ENCODE measurements around the gene LGALS4. TPM values are rescaled to one million over a fixed set of nuclear protein-coding genes. Genes with fewer than 3 reads are reported as not detected.
A peak's percentile ranks its signal among the peaks of the same experiment; 100 is the strongest.
"Not testable (repeated sequence)": the region's sequence is repeated elsewhere in the genome, so short reads cannot be mapped to it uniquely, and the experiment has no call there.

The LGALS4 gene
- total and polyA plus RNA-seq, 10 donors = 1.1 to 9.6 (median 3.1) TPM

GRCh38 chr19:38826856-38827551 lies 14.3 kb upstream of the LGALS4 start:
- peaks cover 0 to 88% (median 36%) of the 10 kb centered on the region in 6 donors for H3K36me3 ChIP-seq
- peaks cover 19 to 69% (median 52%) of the 10 kb centered on the region in 6 donors for H3K4me1 ChIP-seq
- WGBS, 5 donors = 59 to 89% (median 72%) methylated on average over 6 of the region's 6 CpGs
- TF ChIP-seq POLR2A (IDR thresholded peaks at IDR 0.05) = no peak
- TF ChIP-seq POLR2AphosphoS5 (IDR thresholded peaks at IDR 0.05) = no peak
- no peak for TF ChIP-seq CTCF (IDR thresholded peaks at IDR 0.05 in 8 of 11, conservative IDR thresholded peaks at IDR 0.05 in 3 of 11)
- intact Hi-C loops (cut with DNase I; ENCODE audit: low total_unique reads) = loop anchor here (10.0 kb wide), 1 partner anchor 52 kb away; the partner anchor contains the start of gene LGALS7
- peaks cover 0 to 5% (median 0%) of the 10 kb centered on the region in 8 donors for H3K9me3 ChIP-seq
- peak overlapping the region in 6 of 8 donors; percentile 29 to 68 (median 54) for H3K27ac ChIP-seq
- no peaks in the 10 kb centered on the region for H3K27me3 ChIP-seq (replicated peaks in 1 of 7)
- peak overlapping the region in 1 of 8 donors; percentile 16 for H3K4me3 ChIP-seq
- DNase-seq = no peak

DNA sequence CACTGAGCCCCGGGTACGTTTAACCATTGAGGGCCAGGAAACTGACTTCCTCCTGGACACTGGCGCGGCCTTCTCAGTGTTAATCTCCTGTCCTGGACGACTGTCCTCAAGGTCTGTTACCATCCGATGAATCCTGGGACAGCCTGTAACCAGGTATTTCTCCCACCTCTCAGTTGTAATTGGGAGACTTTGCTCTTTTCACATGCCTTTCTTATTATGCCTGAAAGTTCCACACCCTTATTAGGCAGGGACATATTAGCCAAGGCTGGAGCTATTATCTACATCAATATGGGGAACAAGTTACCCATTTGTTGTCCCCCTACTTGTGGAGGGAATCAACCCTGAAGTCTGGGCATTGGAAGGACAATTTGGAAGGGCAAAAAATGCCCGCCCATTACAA lies 13.2 kb upstream of the LGALS4 start:
- intact Hi-C loops (cut with DNase I; ENCODE audit: low total_unique reads) = loop anchor here (10.0 kb wide), 1 partner anchor 51 kb away; the partner anchor contains the start of gene LGALS7
- H3K27ac ChIP-seq = peak overlapping the region in 4 of 8 donors; percentile 8 to 68 (median 32)
- H3K36me3 ChIP-seq = peaks cover 0 to 99% (median 40%) of the 10 kb centered on the region in 6 donors
- not testable (repeated sequence) for H3K27me3 ChIP-seq (replicated peaks in 1 of 7); H3K9me3 ChIP-seq; DNase-seq
- peaks cover 17 to 72% (median 48%) of the 10 kb centered on the region in 6 donors for H3K4me1 ChIP-seq
- WGBS, 5 donors = 75 to 80% (median 76%) methylated on average over 7 of the region's 7 CpGs
- H3K4me3 ChIP-seq = peak overlapping the region in 1 of 8 donors; percentile 13

DNA sequence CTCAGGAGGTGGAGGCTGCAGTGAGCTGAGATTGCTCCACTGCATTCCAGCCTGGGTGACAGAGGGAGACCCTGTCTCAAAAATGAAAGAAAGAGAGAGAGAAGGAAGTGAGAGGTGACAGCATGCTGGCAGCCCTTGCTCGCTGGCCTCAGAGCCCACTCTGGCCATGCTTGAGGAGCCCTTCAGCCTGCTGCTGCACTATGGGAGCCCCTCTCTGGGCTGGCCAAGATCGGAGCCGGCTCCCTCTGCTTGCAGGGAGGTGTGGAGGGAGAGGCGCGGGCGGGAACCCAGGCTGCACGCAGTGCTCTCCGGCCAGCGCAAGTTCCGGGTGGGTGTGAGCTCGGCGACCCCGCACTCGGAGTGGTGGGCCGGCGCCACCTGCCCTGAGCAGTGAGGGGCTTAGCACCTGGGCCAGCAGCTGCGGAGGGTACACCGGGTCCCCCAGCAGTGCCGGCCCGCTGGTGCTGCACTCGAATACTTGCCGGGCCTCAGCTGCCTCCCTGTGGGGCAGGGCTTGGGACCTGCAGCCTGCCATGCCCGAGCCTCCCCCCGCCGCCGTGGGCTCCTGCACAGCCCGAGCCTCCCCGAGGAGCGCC lies 8.6 kb upstream of the LGALS4 start:
- not testable (repeated sequence) for H3K9me3 ChIP-seq; H3K27me3 ChIP-seq (replicated peaks in 1 of 7); H3K27ac ChIP-seq; H3K4me3 ChIP-seq
- Histone ChIP-seq H3K4me1 (peaks cover 0 to 46% (median 15%) of the 10 kb centered on the region in 6 donors), H3K36me3 (peaks cover 8 to 98% (median 41%) of the 10 kb centered on the region in 6 donors)
- peak; percentile 68 for DNase-seq
- intact Hi-C loops (cut with DNase I; ENCODE audit: low total_unique reads) = loop anchor here (10.0 kb wide), 1 partner anchor 47 kb away; the partner anchor contains the start of gene LGALS7
- TF ChIP-seq POLR2AphosphoS5 (IDR thresholded peaks at IDR 0.05) = peak in 1 of 3 donors; percentile 59
- 84 to 99% (median 94%) methylated on average over 3 to 29 of the region's 29 CpGs for WGBS, 5 donors

- H3K4me1 ChIP-seq = peaks cover 0 to 29% (median 7%) of the 10 kb centered on the region in 6 donors
- H3K4me3 ChIP-seq = no peak overlapping the region
- no peaks in the 10 kb centered on the region for H3K27me3 ChIP-seq (replicated peaks in 1 of 7)
- peak; percentile 51 for DNase-seq
- intact Hi-C loops (cut with DNase I; ENCODE audit: low total_unique reads) = no loop called here
- TF ChIP-seq POLR2AphosphoS5 (IDR thresholded peaks at IDR 0.05) = no peak
- peaks cover 0 to 5% (median 0%) of the 10 kb centered on the region in 8 donors for H3K9me3 ChIP-seq
- peak overlapping the region in 3 of 8 donors; percentile 10 to 30 (median 16) for H3K27ac ChIP-seq
- peaks cover 8 to 98% (median 56%) of the 10 kb centered on the region in 6 donors for H3K36me3 ChIP-seq
- 81 to 91% (median 85%) methylated on average over 13 of the region's 13 CpGs for WGBS, 5 donors
Observed at GRCh38 chr19:38819231-38819920, 6.6 kb upstream of the LGALS4 start.

- intact Hi-C loops (cut with DNase I; ENCODE audit: low total_unique reads) = no loop called here
Observed at GRCh38 chr19:38817081-38817480, 4.3 kb upstream of the LGALS4 start.

More at GRCh38 chr19:38817081-38817480, 4.3 kb upstream of the LGALS4 start:
- no peak overlapping the region for H3K4me3 ChIP-seq
- no peaks in the 10 kb centered on the region for H3K9me3 ChIP-seq
- H3K36me3 ChIP-seq = peaks cover 8 to 84% (median 48%) of the 10 kb centered on the region in 6 donors
- WGBS, 5 donors = 92 to 98% (median 94%) methylated on average over 7 to 15 of the region's 15 CpGs
- peak overlapping the region in 1 of 8 donors; percentile 17 for H3K27ac ChIP-seq
- no peaks in the 10 kb centered on the region for H3K27me3 ChIP-seq (replicated peaks in 1 of 7)
- no peak for TF ChIP-seq POLR2A (IDR thresholded peaks at IDR 0.05)
- peak in 1 of 3 donors; percentile 69 for TF ChIP-seq POLR2AphosphoS5 (IDR thresholded peaks at IDR 0.05)
- H3K4me1 ChIP-seq = peaks cover 0 to 29% (median 7%) of the 10 kb centered on the region in 6 donors
- peak; percentile 58 for DNase-seq

All from spleen (tissue), 11 donors.